Activated CD8-positive, alpha-beta T cell treated with anti-CD3 and anti-CD28 coated beads for 36 hours (primary cell): Measurements from ENCODE around the gene SPOCK2. TPM values are rescaled to one million over a fixed set of nuclear protein-coding genes. Genes with fewer than 3 reads are reported as not detected.
"Not testable (repeated sequence)": the region's sequence is repeated elsewhere in the genome, so short reads cannot be mapped to it uniquely, and the experiment has no call there.

Experiments used
- ATAC-seq: fragments of 200-7000 bp; cut with Tn5 transposase; one replicate; pipeline ENCODE4 v1.10.0; 2021; ENCODE audit warnings: mild to moderate bottlenecking, moderate library complexity
- CTCF ChIA-PET: fragments of 350-600 bp; sonication (Branson Sonifier 250); formaldehyde crosslinking; loops from one replicate; lab custom pipeline; 2021; ENCODE audit warnings: antibody characterized with exemption; lab: Charles Lee
- POLR2A ChIA-PET: fragments of 350-600 bp; sonication (Branson Sonifier 250); formaldehyde crosslinking; loops from one replicate; lab custom pipeline; 2021; ENCODE audit warnings: antibody characterized with exemption; lab: Charles Lee
- DNase-seq: peaks from one replicate; pipeline ENCODE4 v3.0.0-alpha.2; 2020
- H3K27ac Mint-ChIP-seq: one replicate; pipeline ENCODE4 v1.8.0; 2021; ENCODE audit warnings: mild to moderate bottlenecking, mixed read lengths
- H3K27me3 Mint-ChIP-seq: one replicate; pipeline ENCODE4 v1.8.0; 2021; ENCODE audit warnings: mixed read lengths
- H3K36me3 Mint-ChIP-seq: one replicate; pipeline ENCODE4 v1.8.0; 2021; ENCODE audit warnings: low read depth, mixed read lengths
- H3K4me1 Mint-ChIP-seq: one replicate; pipeline ENCODE4 v1.8.0; 2021; ENCODE audit warnings: low read depth, mixed read lengths
- H3K4me3 Mint-ChIP-seq: one replicate; pipeline ENCODE4 v1.8.0; 2021; ENCODE audit warnings: mild to moderate bottlenecking, moderate library complexity, mixed read lengths
- H3K9me3 Mint-ChIP-seq: one replicate; pipeline ENCODE4 v1.8.0; 2021; ENCODE audit warnings: mixed read lengths
- intact Hi-C: fragments of 100-400 bp; cut with micrococcal nuclease; formaldehyde crosslinking; loops from one replicate; pipeline ENCODE4 v1.10.0; 2022
- total RNA-seq, 2 experiments: library from RNA; stranded (reverse); gene quantifications; one replicate each; pipeline ENCODE4 v1.2.3, GENCODE V29; 2021
- TF ChIP-seq, protein P1 (sequence below): fragments of 200-600 bp; IDR thresholded peaks from one replicate; pipeline ENCODE4 v1.8.0; 2022; ENCODE audit warnings: antibody characterized with exemption, mild to moderate bottlenecking

Gene SPOCK2, protein sequence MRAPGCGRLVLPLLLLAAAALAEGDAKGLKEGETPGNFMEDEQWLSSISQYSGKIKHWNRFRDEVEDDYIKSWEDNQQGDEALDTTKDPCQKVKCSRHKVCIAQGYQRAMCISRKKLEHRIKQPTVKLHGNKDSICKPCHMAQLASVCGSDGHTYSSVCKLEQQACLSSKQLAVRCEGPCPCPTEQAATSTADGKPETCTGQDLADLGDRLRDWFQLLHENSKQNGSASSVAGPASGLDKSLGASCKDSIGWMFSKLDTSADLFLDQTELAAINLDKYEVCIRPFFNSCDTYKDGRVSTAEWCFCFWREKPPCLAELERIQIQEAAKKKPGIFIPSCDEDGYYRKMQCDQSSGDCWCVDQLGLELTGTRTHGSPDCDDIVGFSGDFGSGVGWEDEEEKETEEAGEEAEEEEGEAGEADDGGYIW
- total RNA-seq: 100 to 1,000 TPM; 134 to 135 TPM

DNA sequence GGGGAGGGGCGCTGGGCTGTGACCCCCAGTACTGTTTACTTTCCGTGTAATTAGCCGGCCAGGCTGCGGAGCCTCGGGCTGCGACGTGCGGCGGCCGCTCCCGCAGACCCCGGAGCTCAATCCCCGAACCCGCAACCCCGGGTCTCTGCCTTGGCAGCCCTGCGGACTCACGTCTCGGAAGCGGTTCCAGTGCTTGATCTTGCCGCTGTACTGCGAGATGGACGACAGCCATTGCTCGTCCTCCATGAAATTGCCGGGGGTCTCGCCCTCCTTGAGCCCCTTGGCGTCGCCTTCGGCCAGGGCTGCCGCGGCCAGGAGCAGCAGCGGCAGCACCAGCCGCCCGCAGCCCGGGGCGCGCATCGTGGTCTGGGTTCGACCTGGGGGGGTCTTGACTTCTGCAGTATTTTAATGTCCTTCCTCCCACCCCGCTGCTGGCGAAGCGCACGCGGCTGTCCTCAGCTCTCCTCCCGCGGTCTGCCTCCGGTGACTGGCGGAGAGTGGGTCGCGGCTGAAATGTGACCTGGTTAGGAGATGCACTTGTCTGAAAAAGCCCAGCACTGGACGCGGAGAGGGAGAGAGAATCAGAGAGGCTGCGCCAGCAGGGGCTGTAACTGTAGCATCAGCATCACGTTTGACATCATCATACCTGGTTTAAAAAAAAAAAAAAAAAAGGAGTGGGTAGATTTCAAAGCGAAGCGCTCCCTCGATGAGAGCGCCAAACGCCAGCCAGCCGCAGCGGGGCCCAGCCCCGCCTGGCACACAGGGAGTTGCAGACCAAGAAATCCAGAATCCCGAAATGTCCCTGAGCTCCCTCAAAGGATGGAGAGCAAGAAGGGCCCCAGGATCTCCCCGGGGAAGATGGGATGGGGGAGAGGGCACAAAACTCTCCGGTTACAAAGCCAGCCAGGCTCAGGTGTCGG, at the start of gene SPOCK2:
SPOCK2 (minus strand) TSS at position 583 of the 920 bp plus-strand sequence; CDS start at position 360, 223 bp downstream.
- CTCF ChIA-PET: interaction anchor here (1.0 to 2.3 kb wide), 10 partner anchors 15 to 254 kb away, joined by 3 to 6 read pairs (median 4); no protein-coding TSS in a partner anchor
- ATAC-seq (peak; percentile 58), DNase-seq (peak; percentile 80)
- peaks cover 34% of the 10 kb centered on the region for H3K36me3 Mint-ChIP-seq
- peak within 1 kb of the TSS; percentile 97 for H3K27ac Mint-ChIP-seq
- no peaks in the 10 kb centered on the region for H3K27me3 Mint-ChIP-seq
- intact Hi-C loops: loop anchor here (5.0 to 10.0 kb wide), 2 partner anchors 129 to 247 kb away; partner anchors contain the start of genes ANAPC16 and ASCC1
- peaks cover 60% of the 10 kb centered on the region for H3K4me1 Mint-ChIP-seq
- peak within 1 kb of the TSS; percentile 96 for H3K4me3 Mint-ChIP-seq
- TF ChIP-seq, protein P1, sequence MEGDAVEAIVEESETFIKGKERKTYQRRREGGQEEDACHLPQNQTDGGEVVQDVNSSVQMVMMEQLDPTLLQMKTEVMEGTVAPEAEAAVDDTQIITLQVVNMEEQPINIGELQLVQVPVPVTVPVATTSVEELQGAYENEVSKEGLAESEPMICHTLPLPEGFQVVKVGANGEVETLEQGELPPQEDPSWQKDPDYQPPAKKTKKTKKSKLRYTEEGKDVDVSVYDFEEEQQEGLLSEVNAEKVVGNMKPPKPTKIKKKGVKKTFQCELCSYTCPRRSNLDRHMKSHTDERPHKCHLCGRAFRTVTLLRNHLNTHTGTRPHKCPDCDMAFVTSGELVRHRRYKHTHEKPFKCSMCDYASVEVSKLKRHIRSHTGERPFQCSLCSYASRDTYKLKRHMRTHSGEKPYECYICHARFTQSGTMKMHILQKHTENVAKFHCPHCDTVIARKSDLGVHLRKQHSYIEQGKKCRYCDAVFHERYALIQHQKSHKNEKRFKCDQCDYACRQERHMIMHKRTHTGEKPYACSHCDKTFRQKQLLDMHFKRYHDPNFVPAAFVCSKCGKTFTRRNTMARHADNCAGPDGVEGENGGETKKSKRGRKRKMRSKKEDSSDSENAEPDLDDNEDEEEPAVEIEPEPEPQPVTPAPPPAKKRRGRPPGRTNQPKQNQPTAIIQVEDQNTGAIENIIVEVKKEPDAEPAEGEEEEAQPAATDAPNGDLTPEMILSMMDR: no peak
- POLR2A ChIA-PET: interaction anchor here (0.6 to 2.9 kb wide), 31 partner anchors 9 to 357 kb away, joined by 3 to 19 read pairs (median 4); partner anchors contain the start of genes ANAPC16, ASCC1 and DNAJB12
- no peaks in the 10 kb centered on the region for H3K9me3 Mint-ChIP-seq

DNA sequence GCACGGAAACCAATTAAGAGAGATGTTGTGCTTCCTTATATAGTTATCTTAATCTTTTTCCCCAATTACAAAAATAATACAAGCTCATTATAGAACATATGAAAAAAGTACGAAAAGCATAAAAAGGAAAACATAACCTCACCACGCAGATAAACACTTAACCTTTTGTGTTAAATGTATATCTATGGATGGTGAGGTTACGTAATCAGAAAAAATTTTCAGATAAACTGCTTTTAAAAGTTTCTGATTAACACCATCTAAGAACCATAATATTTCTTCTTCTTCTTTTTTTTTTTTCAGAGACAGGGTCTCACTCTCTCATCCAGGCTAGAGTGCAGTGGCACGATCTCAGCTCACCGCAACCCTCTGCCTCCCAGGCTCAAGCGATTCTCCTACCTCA, 49.2 kb upstream of the SPOCK2 start:
- no peak overlapping the region for H3K27ac Mint-ChIP-seq
- ChIA-PET POLR2A (interaction anchor here (1.0 kb wide), 1 partner anchor 12 kb away, joined by 3 read pairs; no protein-coding TSS in a partner anchor), CTCF (interaction anchor here (1.3 to 3.2 kb wide), 3 partner anchors 11 to 200 kb away, joined by 3 to 16 read pairs (median 11); no protein-coding TSS in a partner anchor)
- H3K27me3 Mint-ChIP-seq: no peaks in the 10 kb centered on the region
- ATAC-seq (no peak), DNase-seq (no peak)
- H3K36me3 Mint-ChIP-seq: peaks cover 19% of the 10 kb centered on the region
- H3K4me3 Mint-ChIP-seq: no peak overlapping the region
- intact Hi-C loops: no loop called here
- H3K9me3 Mint-ChIP-seq: peaks cover 1% of the 10 kb centered on the region
- TF ChIP-seq, protein P1: no peak
- peaks cover 34% of the 10 kb centered on the region for H3K4me1 Mint-ChIP-seq

DNA sequence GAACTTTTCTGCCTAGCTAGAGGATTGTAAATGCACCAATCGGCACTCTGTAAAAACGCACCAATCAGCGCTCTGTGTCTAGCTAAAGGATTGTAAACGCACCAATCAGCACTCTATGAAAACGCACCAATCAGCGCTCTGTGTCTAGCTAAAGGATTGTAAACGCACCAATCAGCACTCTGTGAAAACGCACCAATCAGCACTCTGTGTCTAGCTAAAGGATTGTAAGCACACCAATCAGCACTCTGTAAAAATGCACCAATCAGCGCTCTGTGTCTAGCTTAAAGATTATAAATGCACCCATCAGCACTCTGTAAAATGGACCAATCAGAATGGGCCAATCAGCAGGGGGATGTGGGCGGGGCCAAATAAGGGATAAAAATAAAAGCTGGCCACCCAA, 47.9 kb upstream of the SPOCK2 start:
- peak; percentile 13 for DNase-seq
- ATAC-seq, H3K27me3 Mint-ChIP-seq, H3K27ac Mint-ChIP-seq, H3K9me3 Mint-ChIP-seq, POLR2A ChIA-PET, H3K4me3 Mint-ChIP-seq, intact Hi-C loops: not testable (repeated sequence)
- peaks cover 21% of the 10 kb centered on the region for H3K36me3 Mint-ChIP-seq
- CTCF ChIA-PET: interaction anchor here (1.4 to 3.2 kb wide), 4 partner anchors 10 to 87 kb away, joined by 3 to 16 read pairs (median 8); no protein-coding TSS in a partner anchor
- peaks cover 40% of the 10 kb centered on the region for H3K4me1 Mint-ChIP-seq

DNA sequence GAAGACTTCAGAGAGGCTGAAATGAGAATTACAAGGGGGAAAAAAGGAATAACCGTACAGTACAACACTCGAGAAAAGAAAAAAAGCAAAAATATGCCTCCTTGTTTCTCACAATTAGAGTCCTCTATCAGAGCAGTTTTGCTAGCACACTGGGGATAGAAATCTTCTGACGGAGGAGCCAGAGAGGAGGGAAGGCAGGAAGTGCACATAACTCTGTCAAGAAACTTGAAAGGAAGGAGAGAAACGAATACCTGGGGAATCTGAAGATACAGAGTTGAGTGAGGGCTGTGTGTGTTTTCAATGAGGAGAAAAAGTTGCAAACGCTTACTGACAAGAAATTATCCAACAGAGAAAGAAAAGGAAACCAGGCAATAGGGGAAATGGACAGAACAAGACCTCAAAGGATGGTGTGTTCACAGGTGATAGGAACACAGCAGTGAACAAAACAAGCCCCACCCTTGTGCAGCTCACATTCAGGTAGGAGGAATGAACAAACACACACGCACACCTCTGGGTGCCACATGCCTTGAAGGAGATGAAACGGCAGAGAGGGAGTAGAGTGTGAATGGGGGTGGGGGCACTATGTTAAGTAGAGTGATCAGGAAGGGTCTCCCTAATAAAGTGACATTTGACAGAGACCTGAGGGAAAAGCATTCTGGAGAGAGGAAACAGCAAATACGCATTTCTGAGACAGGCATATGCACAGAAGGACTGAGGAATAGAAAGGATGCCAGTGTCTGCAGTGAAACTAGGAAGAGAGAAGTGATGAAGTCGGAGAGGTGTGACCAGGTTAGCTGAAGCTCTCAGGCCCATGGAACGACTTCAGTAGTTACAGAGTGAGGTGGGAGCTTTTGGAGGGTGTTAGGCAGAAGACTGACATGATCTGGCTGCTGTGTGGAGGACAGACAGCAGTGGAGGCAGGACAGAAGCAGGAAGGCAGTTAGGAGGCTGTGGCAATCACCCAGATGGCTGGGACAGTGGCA, 46.7 kb upstream of the SPOCK2 start:
- CTCF ChIA-PET: interaction anchor here (0.7 to 3.2 kb wide), 6 partner anchors 9 to 207 kb away, joined by 3 to 16 read pairs (median 4); no protein-coding TSS in a partner anchor
- no peak for ATAC-seq
- POLR2A ChIA-PET: no interaction called here
- Mint-ChIP-seq H3K4me3 (no peak overlapping the region), H3K27ac (peak overlapping the region; percentile 40), H3K36me3 (peaks cover 21% of the 10 kb centered on the region), H3K27me3 (no peaks in the 10 kb centered on the region), H3K4me1 (peaks cover 35% of the 10 kb centered on the region), H3K9me3 (peaks cover 1% of the 10 kb centered on the region)
- TF ChIP-seq, protein P1: no peak
- no peak for DNase-seq
- intact Hi-C loops: no loop called here
